Peyer's patch (tissue), 4 donors: ENCODE measurements around the gene CCDC88A. TPM values are rescaled to one million over a fixed set of nuclear protein-coding genes. Genes with fewer than 3 reads are reported as not detected.
"Not testable (repeated sequence)": the region's sequence is repeated elsewhere in the genome, so short reads cannot be mapped to it uniquely, and the experiment has no call there.

ENCODE experiments used
- DNase-seq, 3 donors: peaks; one replicate each; pipeline ENCODE4 v3.0.0-alpha.2; 2017 to 2019
- H3K27ac ChIP-seq, 4 donors: fragments of 200-600 bp; sonication (generic); one replicate each; pipeline ENCODE4 v1.5.1; 2016 to 2019
- H3K27me3 ChIP-seq, 2 donors: fragments of 200-600 bp; sonication (generic); one replicate each; pipeline ENCODE4 v1.5.1; 2019
- H3K36me3 ChIP-seq, 3 donors: fragments of 200-600 bp; sonication (generic); one replicate each; pipeline ENCODE4 v1.5.1; 2016 to 2019
- H3K4me1 ChIP-seq, 4 donors: fragments of 200-600 bp; sonication (generic); one replicate each; pipeline ENCODE4 v1.5.1; 2016 to 2019
- H3K4me3 ChIP-seq, 4 donors: fragments of 200-600 bp; sonication (generic); 1 replicate in 3 of 4; 2 replicates in 1 of 4; pipeline ENCODE4 v1.5.1; 2016 to 2019; ENCODE audit warnings: mild to moderate bottlenecking in 1 of 4
- H3K9me3 ChIP-seq, 4 donors: fragments of 200-600 bp; sonication (generic); one replicate each; pipeline ENCODE4 v1.5.1; 2016 to 2019; ENCODE audit warnings: mild to moderate bottlenecking in 1 of 4
- CTCF ChIP-seq, 6 experiments: fragments of 450-650 bp in 4 of 6; fragments of 200-600 bp in 2 of 6; sonication (generic) in 1 of 6; IDR thresholded peaks; one replicate each; pipeline ENCODE4 v1.5.1; 2017 to 2019; ENCODE audit warnings: antibody characterized with exemption in 6 of 6, mild to moderate bottlenecking in 3 of 6, moderate library complexity in 1 of 6
- POLR2A ChIP-seq, 2 donors: fragments of 450-650 bp; IDR thresholded peaks; one replicate each; pipeline ENCODE4 v1.5.1; 2017; ENCODE audit warnings: antibody characterized with exemption in 2 of 2, mild to moderate bottlenecking in 2 of 2, moderate library complexity in 2 of 2
- small RNA-seq, 2 donors: library from RNA; depleted of rRNA; stranded (forward); fragments of <200 nt; gene quantifications; one replicate each; pipeline ENCODE3, GENCODE V24; 2016
- total RNA-seq, 4 donors: library from RNA; depleted of rRNA; stranded (reverse); fragments of >200 nt; gene quantifications; one replicate each; pipeline ENCODE4 v1.1.0, GENCODE V29; 2016

The CCDC88A gene
- total RNA-seq, 4 donors from 2014 or later = 7.7 to 95.7 (median 16.9) TPM

DNA sequence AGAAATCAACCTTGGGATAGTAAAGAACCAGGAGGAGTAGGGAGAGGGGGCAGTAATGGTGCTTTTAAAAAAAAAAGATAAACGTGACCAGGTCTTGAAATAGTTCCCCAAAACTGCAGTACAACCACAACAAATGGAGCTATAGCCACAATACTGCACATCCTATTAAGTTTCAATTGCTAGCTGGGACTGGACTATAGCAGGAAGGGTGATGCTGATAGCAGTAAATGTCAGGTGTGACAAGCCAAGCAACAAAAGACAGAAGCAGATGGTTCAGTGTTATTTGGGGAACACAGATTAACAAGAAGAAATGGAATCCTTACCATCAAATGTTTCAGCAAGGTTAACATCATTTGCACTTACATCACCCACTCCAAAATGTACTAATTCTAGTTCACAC is 177.0 kb downstream of the CCDC88A start:
- Histone ChIP-seq H3K27me3 (no peaks in the 10 kb centered on the region), H3K27ac (no peak overlapping the region), H3K4me3 (no peak overlapping the region), H3K4me1 (no peaks in the 10 kb centered on the region), H3K9me3 (no peaks in the 10 kb centered on the region), H3K36me3 (peaks cover 0 to 75% (median 0%) of the 10 kb centered on the region in 3 donors)
- TF ChIP-seq POLR2A (IDR thresholded peaks at IDR 0.05) (no peak), CTCF (IDR thresholded peaks at IDR 0.05) (no peak)
- no peak for DNase-seq

DNA sequence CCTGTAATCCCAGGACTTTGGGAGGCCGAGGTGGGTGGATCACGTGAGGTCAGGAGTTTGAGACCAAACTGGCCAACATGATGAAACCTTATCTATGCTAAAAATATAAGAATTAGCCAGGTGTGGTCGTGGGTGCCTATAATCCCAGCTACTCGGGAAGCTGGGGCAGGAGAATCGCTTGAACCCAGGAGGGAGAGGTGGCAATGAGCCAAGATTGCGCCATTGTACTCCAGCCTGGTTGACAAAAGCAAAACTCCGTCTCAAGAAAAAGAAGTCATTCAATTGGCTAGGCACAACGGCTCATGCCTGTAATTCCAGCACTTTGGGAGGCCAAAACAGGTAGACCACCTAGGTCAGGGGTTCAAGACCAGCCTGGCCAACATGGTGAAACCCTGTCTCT is 178.1 kb downstream of the CCDC88A start:
- H3K4me1 ChIP-seq, H3K27me3 ChIP-seq, H3K27ac ChIP-seq, H3K4me3 ChIP-seq, H3K9me3 ChIP-seq, DNase-seq: not testable (repeated sequence)
- peaks cover 0 to 74% (median 0%) of the 10 kb centered on the region in 3 donors for H3K36me3 ChIP-seq

DNA sequence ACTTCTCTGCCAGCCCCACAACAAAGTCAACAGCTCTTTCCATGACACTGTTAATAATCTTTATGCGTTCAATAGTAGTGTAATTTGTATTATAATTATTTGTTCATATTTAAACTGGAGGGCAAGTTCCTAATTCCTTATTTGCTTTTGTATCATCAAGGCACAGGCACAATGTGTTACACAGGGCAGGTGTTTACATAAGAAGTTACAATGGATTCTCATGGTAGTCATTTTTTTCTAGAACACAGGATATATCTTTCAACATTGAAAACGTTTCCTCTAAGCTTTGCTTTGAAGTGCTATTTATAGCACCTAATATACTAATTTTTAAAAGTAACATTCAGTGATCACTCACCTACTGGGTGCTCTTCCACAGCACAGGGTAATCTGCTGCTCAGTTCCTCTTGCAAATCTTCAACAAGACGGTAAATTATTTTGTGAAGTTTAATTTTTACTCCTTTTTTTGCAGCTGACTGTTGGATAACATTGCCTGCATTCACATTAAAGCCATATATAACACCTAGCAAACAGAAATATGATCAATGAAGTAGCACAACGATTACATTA is 179.9 kb downstream of the CCDC88A start:
- Histone ChIP-seq H3K36me3 (peaks cover 0 to 75% (median 0%) of the 10 kb centered on the region in 3 donors), H3K4me3 (no peak overlapping the region), H3K4me1 (no peaks in the 10 kb centered on the region), H3K27ac (no peak overlapping the region), H3K9me3 (no peaks in the 10 kb centered on the region), H3K27me3 (no peaks in the 10 kb centered on the region)
- no peak for TF ChIP-seq CTCF (IDR thresholded peaks at IDR 0.05)
- TF ChIP-seq POLR2A (IDR thresholded peaks at IDR 0.05) = no peak
- DNase-seq = no peak

Small RNA genes lying within 50 kb of the gene (small RNA-seq; reads per million reads assigned to genes)
- 0 reads per million in 2 donors for gene RF00019
- 0 reads per million in 2 donors for gene RNU6-221P
- 0 reads per million in 2 donors for gene RNU6-775P

Other genes with a start within 250 kb of the CCDC88A start
- gene CLHC1, start 187.6 kb downstream of the CCDC88A start, total RNA-seq = 10 to 100 TPM in 1 of 4 donors, 1 to 10 TPM in 3; 1.9 to 15.3 (median 8.1) TPM
- 1,000 to 10,000 TPM in 1 of 4 donors, 100 to 1,000 TPM in 3; 314 to 1,603 (median 586) TPM for gene RPS27A, start 187.2 kb downstream of the CCDC88A start, total RNA-seq
- 10 to 100 TPM; 31.3 to 46.2 (median 34.6) TPM for gene MTIF2, start 150.6 kb downstream of the CCDC88A start, total RNA-seq
- 10 to 100 TPM in 1 of 4 donors, 1 to 10 TPM in 3; 8.8 to 55.3 (median 10.0) TPM for gene CFAP36, start 99.9 kb upstream of the CCDC88A start, total RNA-seq
- gene PPP4R3B, start 197.8 kb upstream of the CCDC88A start, total RNA-seq = 10 to 100 TPM; 58.6 to 87.0 (median 69.5) TPM